HepG2 (cell line): Measurements from ENCODE around the gene MMP25. TPM values are rescaled to one million over a fixed set of nuclear protein-coding genes. Genes with fewer than 3 reads are reported as not detected.
A peak's percentile ranks its signal among the peaks of the same experiment; 100 is the strongest.

ENCODE experiments used
- CBFB ChIP-seq: sonication (generic); formaldehyde crosslinking; IDR thresholded peaks from 2 replicates; pipeline ENCODE4 v1.4.0; 2020; ENCODE audit warnings: missing genetic modification reagents
- GMEB2 ChIP-seq: IDR thresholded peaks from 2 replicates; pipeline ENCODE4 v1.6.1; 2016; ENCODE audit warnings: missing biosample characterization, missing genetic modification reagents, low read depth
- GRHL1 ChIP-seq: sonication (generic); formaldehyde crosslinking; conservative IDR thresholded peaks from 2 replicates; pipeline ENCODE4 v1.8.0; 2022; ENCODE audit warnings: missing genetic modification reagents
- GZF1 ChIP-seq: sonication (generic); formaldehyde crosslinking; IDR thresholded peaks from 2 replicates; pipeline ENCODE4 v1.5.1; 2020; ENCODE audit warnings: mild to moderate bottlenecking, missing genetic modification reagents
- HNF4G ChIP-seq, 2 experiments: sonication (generic) in 1 of 2; formaldehyde crosslinking in 1 of 2; IDR thresholded peaks; 2 replicates each; pipeline versions ENCODE4 v1.4.0 to v1.6.1; 2011 to 2020; ENCODE audit warnings: borderline replicate concordance in 2 of 2, low read depth in 2 of 2, mild to moderate bottlenecking in 2 of 2, low read length in 1 of 2, missing genetic modification reagents in 1 of 2, moderate library complexity in 1 of 2
- HOXA5 ChIP-seq: sonication (generic); formaldehyde crosslinking; IDR thresholded peaks from 2 replicates; pipeline ENCODE4 v1.4.0; 2020; ENCODE audit warnings: missing genetic modification reagents
- PHF20 ChIP-seq: sonication (generic); formaldehyde crosslinking; IDR thresholded peaks from 2 replicates; pipeline ENCODE4 v1.5.0; 2020; ENCODE audit warnings: mild to moderate bottlenecking, missing genetic modification reagents
- PTBP1 ChIP-seq: fragments of 200-400 bp; formaldehyde crosslinking; IDR thresholded peaks from 2 replicates; pipeline ENCODE4 v1.6.1; 2018; ENCODE audit warnings: low read length, low read depth; ENCODE audit not compliant: poor library complexity, severe bottlenecking
- RXRB ChIP-seq: IDR thresholded peaks from 2 replicates; pipeline ENCODE4 v1.6.1; 2016; ENCODE audit warnings: borderline replicate concordance, missing genetic modification reagents, missing compliant biosample characterization
- STAT5B ChIP-seq: sonication (generic); formaldehyde crosslinking; IDR thresholded peaks from 2 replicates; pipeline ENCODE4 v1.4.0; 2020; ENCODE audit warnings: missing genetic modification reagents
- TRAFD1 ChIP-seq: sonication (generic); formaldehyde crosslinking; IDR thresholded peaks from 2 replicates; pipeline ENCODE4 v1.5.1; 2020; ENCODE audit warnings: missing genetic modification reagents, mild to moderate bottlenecking, borderline replicate concordance
- ZBTB7A ChIP-seq: sonication (generic); formaldehyde crosslinking; IDR thresholded peaks from 2 replicates; pipeline ENCODE4 v1.8.0; 2022; ENCODE audit warnings: mild to moderate bottlenecking, missing genetic modification reagents
- ZFP41 ChIP-seq: sonication (generic); formaldehyde crosslinking; IDR thresholded peaks from 2 replicates; pipeline ENCODE4 v1.4.0; 2020; ENCODE audit warnings: mild to moderate bottlenecking, missing genetic modification reagents, borderline replicate concordance
- ZNF136 ChIP-seq: sonication (generic); formaldehyde crosslinking; IDR thresholded peaks from 2 replicates; pipeline ENCODE4 v1.8.1; 2022; ENCODE audit warnings: low read depth, mild to moderate bottlenecking, moderate library complexity, missing genetic modification reagents
- ZNF232 ChIP-seq: sonication (generic); formaldehyde crosslinking; IDR thresholded peaks from 2 replicates; pipeline ENCODE4 v1.4.0; 2020; ENCODE audit warnings: missing genetic modification reagents, borderline replicate concordance
- ZNF281 ChIP-seq: sonication (generic); formaldehyde crosslinking; IDR thresholded peaks from 2 replicates; pipeline ENCODE4 v1.4.0; 2020; ENCODE audit warnings: missing genetic modification reagents, borderline replicate concordance
- ZNF383 ChIP-seq: sonication (generic); formaldehyde crosslinking; IDR thresholded peaks from 2 replicates; pipeline ENCODE4 v1.4.0; 2020; ENCODE audit warnings: missing genetic modification reagents, mild to moderate bottlenecking, borderline replicate concordance
- ZNF691 ChIP-seq: sonication (generic); formaldehyde crosslinking; IDR thresholded peaks from 2 replicates; pipeline ENCODE4 v1.4.0; 2020; ENCODE audit warnings: missing genetic modification reagents, low read depth, mild to moderate bottlenecking, borderline replicate concordance
- ZNF746 ChIP-seq: sonication (generic); formaldehyde crosslinking; IDR thresholded peaks from 2 replicates; pipeline ENCODE4 v1.8.0; 2022; ENCODE audit warnings: mild to moderate bottlenecking, missing genetic modification reagents
- ZNF850 ChIP-seq: sonication (generic); formaldehyde crosslinking; conservative IDR thresholded peaks from 2 replicates; pipeline ENCODE4 v1.9.0; 2021; ENCODE audit warnings: mild to moderate bottlenecking, missing genetic modification reagents
- polyA plus RNA-seq, 8 experiments: library from polyadenylated mRNA; depleted of rRNA in 3 of 8; stranded (reverse) in 7 of 8; unstranded in 1 of 8; fragments of >200 nt; fragmentation: Illumina TruSeq in 4 of 8; extraction: Trizol in 4 of 8; gene quantifications; 2 replicates each; pipeline versions ENCODE4 v1.2.1 to v1.2.3, GENCODE V29; 2011 to 2016; ENCODE audit warnings: low read depth in 4 of 8, missing spikeins in 1 of 8, mixed read lengths in 1 of 8; ENCODE audit not compliant: insufficient read depth in 1 of 8
- total RNA-seq, 5 experiments: library from RNA; depleted of rRNA; stranded (reverse); fragments of >200 nt; fragmentation: Illumina TruSeq; extraction: Trizol; gene quantifications; 2 replicates each; pipeline ENCODE4 v1.2.3, GENCODE V29; 2016; ENCODE audit warnings: low read depth in 1 of 5

MMP25 gene
- total and polyA plus RNA-seq, 2 of the 13 experiments (the other 11 are each of a cell fraction or from before 2014, with no cell fraction given): 0.04 to 0.08 TPM

GRCh38 chr16:3003582-3004270 lies 42.6 kb upstream of the MMP25 start (continued):
- TF ChIP-seq ZNF232 (CRISPR knock-in tag): peak; percentile 43; the same call in 1 of the 2 replicates
- no peak for TF ChIP-seq PTBP1
- no peak for TF ChIP-seq GZF1 (CRISPR knock-in tag)
- no peak for TF ChIP-seq CBFB (CRISPR knock-in tag)
- no peak for TF ChIP-seq PHF20 (CRISPR knock-in tag)
- no peak for TF ChIP-seq GMEB2 (CRISPR knock-in tag)
- TF ChIP-seq ZNF136 (CRISPR knock-in tag): no peak
- TF ChIP-seq ZFP41 (CRISPR knock-in tag): no peak
- TF ChIP-seq GRHL1 (CRISPR knock-in tag): no peak
- no peak for TF ChIP-seq ZNF746
- no peak for TF ChIP-seq ZNF691 (CRISPR knock-in tag)
- TF ChIP-seq ZNF850 (CRISPR knock-in tag): no peak
- TF ChIP-seq HNF4G (IDR thresholded peaks at IDR 0.05; ENCODE audit: borderline replicate concordance, low read depth, low read length): no peak
- no peak for TF ChIP-seq HNF4G (CRISPR knock-in tag; IDR thresholded peaks at IDR 0.05; ENCODE audit: borderline replicate concordance, low read depth)
- TF ChIP-seq RXRB (CRISPR knock-in tag): peak; percentile 56; the same call in 1 of the 2 replicates
- no peak; the same call in 1 of the 2 replicates for TF ChIP-seq ZBTB7A (CRISPR knock-in tag)
- no peak for TF ChIP-seq ZNF383 (CRISPR knock-in tag)
- no peak; the same call in 1 of the 2 replicates for TF ChIP-seq HOXA5
- no peak for TF ChIP-seq STAT5B
- no peak for TF ChIP-seq ZNF281 (CRISPR knock-in tag)
- no peak for TF ChIP-seq TRAFD1 (CRISPR knock-in tag)
